ENCODE measurements around the gene TMEM80. TPM values are rescaled to one million over a fixed set of nuclear protein-coding genes. Genes with fewer than 3 reads are reported as not detected.

Gene TMEM80
- total RNA-seq, 4 donors from 2014 or later = 35.6 to 65.8 (median 48.6) TPM

GRCh38 chr11:691710-692590 lies 3.7 kb upstream of the TMEM80 start:
- H3K27me3 ChIP-seq = no peaks in the 10 kb centered on the region
- no peak overlapping the region for H3K27ac ChIP-seq
- H3K4me1 ChIP-seq = peaks cover 0 to 32% (median 20%) of the 10 kb centered on the region in 3 donors
- no peak for ATAC-seq
- peaks cover 0 to 42% of the 10 kb centered on the region in 2 donors for H3K36me3 ChIP-seq
- 86 to 92% methylated on average over 12 to 13 of the region's 18 CpGs for WGBS, 2 donors (ENCODE audit: low coverage in 1 of 2)
- no peak overlapping the region for H3K4me3 ChIP-seq
- TF ChIP-seq EP300 (IDR thresholded peaks at IDR 0.05) (no peak), POLR2AphosphoS5 (IDR thresholded peaks at IDR 0.05) (no peak), POLR2A (IDR thresholded peaks at IDR 0.05) (no peak)
- TF ChIP-seq, protein P1, sequence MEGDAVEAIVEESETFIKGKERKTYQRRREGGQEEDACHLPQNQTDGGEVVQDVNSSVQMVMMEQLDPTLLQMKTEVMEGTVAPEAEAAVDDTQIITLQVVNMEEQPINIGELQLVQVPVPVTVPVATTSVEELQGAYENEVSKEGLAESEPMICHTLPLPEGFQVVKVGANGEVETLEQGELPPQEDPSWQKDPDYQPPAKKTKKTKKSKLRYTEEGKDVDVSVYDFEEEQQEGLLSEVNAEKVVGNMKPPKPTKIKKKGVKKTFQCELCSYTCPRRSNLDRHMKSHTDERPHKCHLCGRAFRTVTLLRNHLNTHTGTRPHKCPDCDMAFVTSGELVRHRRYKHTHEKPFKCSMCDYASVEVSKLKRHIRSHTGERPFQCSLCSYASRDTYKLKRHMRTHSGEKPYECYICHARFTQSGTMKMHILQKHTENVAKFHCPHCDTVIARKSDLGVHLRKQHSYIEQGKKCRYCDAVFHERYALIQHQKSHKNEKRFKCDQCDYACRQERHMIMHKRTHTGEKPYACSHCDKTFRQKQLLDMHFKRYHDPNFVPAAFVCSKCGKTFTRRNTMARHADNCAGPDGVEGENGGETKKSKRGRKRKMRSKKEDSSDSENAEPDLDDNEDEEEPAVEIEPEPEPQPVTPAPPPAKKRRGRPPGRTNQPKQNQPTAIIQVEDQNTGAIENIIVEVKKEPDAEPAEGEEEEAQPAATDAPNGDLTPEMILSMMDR (IDR thresholded peaks at IDR 0.05) = no peak
- no peaks in the 10 kb centered on the region for H3K9me3 ChIP-seq

DNA sequence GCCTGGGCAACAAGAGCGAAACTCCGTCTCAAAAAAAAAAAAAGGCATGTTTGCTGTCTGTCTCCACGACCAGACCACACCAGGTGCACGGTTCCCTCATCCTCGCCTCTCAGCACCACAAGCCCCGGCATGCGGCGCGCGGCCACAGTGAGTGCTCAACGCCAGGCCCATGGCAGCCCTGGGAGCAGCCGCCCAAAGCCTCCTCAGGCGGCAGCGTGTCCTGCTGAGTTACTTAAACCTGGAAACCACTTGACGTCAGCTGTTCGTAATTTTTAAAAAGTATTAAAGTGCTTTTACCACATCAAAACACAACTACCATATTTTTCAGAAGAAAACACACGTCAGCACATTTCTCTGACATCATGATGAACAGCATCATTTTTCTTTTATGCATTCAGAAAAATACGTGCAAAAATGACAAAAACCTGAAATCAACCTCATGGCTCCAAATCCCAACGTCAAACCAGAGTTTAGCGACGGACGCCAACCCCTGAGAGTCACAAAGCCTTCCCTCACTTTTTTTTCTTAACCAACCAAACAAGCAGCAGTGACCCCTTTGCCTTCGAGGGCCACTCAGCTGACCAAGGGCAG lies 2.7 kb upstream of the TMEM80 start:
- Histone ChIP-seq H3K27me3 (no peaks in the 10 kb centered on the region), H3K27ac (peak overlapping the region in 3 of 4 donors; percentile 98 to 99 (median 99)), H3K4me3 (peak overlapping the region in 1 of 2 donors; percentile 94), H3K36me3 (peaks cover 0 to 33% of the 10 kb centered on the region in 2 donors), H3K4me1 (peaks cover 0 to 42% (median 27%) of the 10 kb centered on the region in 3 donors), H3K9me3 (no peaks in the 10 kb centered on the region)
- WGBS, 2 donors (ENCODE audit: low coverage in 1 of 2) = 50 to 79% methylated on average over 7 to 19 of the region's 23 CpGs
- ATAC-seq = no peak
- TF ChIP-seq EP300 (IDR thresholded peaks at IDR 0.05) = no peak
- TF ChIP-seq POLR2AphosphoS5 (IDR thresholded peaks at IDR 0.05) = no peak
- no peak for TF ChIP-seq POLR2A (IDR thresholded peaks at IDR 0.05)
- TF ChIP-seq, protein P1 (IDR thresholded peaks at IDR 0.05) = no peak

DNA sequence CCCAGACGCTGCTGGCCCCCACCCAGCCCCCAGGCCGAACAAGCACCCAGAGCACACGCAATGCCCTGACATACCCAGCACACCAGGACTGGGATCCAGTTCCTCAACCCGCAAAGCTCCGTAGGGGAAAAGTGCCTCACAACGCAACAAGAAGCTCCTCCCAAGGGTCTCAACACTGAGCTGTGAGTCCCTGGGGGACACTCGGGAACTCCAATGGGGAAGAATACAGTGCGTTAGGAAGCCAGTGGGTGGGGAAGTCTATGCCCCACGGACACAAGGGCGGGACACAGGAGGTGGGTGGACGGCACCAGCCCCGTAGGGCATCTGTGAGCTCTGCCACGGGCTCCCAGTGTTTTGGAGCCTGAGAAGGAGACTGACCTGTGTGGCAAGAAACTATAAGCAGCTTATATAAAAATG lies 2.2 kb upstream of the TMEM80 start:
- WGBS, 2 donors (ENCODE audit: low coverage in 1 of 2) = 39 to 40% methylated on average over 7 to 10 of the region's 13 CpGs
- ATAC-seq = no peak
- no peaks in the 10 kb centered on the region for H3K27me3 ChIP-seq
- H3K4me1 ChIP-seq = peaks cover 0 to 47% (median 32%) of the 10 kb centered on the region in 3 donors
- peaks cover 0 to 28% of the 10 kb centered on the region in 2 donors for H3K36me3 ChIP-seq
- no peaks in the 10 kb centered on the region for H3K9me3 ChIP-seq
- peak overlapping the region in 3 of 4 donors; percentile 98 to 99 (median 99) for H3K27ac ChIP-seq
- peak overlapping the region in 1 of 2 donors; percentile 94 for H3K4me3 ChIP-seq
- no peak for TF ChIP-seq EP300 (IDR thresholded peaks at IDR 0.05)
- TF ChIP-seq, protein P1 (IDR thresholded peaks at IDR 0.05) = no peak

DNA sequence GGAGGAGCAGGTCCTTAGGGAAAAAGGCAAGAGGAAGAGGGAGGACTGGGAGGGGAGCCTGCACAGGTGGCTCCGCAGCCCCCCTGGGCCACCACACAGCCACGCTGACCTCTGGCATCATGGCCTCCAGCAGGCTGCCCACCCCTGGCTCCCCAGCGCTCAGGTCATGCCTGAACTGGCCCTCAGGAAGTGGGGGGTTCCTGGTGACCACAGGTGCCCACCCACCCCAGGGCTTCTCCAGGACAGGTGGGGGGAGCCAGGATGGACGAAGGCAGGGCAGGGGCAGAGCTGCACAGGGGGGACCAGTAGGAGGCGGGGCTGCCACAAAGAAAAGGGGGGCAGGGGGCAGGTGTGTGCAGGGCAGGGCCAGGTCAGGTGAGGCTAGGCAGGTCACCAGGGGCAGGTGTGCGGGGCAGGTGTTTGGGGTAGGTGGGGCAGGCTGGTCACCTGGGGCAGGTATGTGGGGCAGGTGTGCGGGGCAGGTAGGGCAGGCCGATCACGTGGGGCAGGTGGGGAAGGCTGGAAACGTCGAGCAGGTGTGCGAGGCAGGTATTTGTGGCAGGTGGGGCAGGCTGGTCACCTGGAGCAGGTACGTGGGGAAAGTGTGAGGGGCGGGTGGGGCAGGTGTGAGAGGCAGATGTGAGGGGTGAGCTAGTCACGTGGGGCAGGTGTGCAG lies 1.6 kb upstream of the TMEM80 start:
- Histone ChIP-seq H3K27ac (peak overlapping the region in 3 of 4 donors; percentile 98 to 99 (median 99)), H3K36me3 (peaks cover 0 to 24% of the 10 kb centered on the region in 2 donors), H3K27me3 (no peaks in the 10 kb centered on the region), H3K4me1 (peaks cover 0 to 53% (median 33%) of the 10 kb centered on the region in 3 donors), H3K9me3 (no peaks in the 10 kb centered on the region), H3K4me3 (peak overlapping the region; percentile 22 to 94)
- WGBS, 2 donors (ENCODE audit: low coverage in 1 of 2) = 73% methylated on average over 6 of the region's 15 CpGs; no CpG with 5 or more reads in 1 of the 2 donors
- TF ChIP-seq, protein P1 (IDR thresholded peaks at IDR 0.05) = no peak
- TF ChIP-seq EP300 (IDR thresholded peaks at IDR 0.05) (no peak), POLR2A (IDR thresholded peaks at IDR 0.05) (no peak)
- no peak for ATAC-seq
